Upper lobe of left lung (tissue), 4 donors: ENCODE measurements around the gene PDE4B.

ENCODE experiments used
- EP300 ChIP-seq, 4 donors: sonication (generic); formaldehyde crosslinking; IDR thresholded peaks; one replicate each; pipeline ENCODE4 v1.5.1; 2017; ENCODE audit warnings: antibody characterized with exemption in 4 of 4, control low read depth in 2 of 4
- POLR2A ChIP-seq, 4 donors: fragments of 450-650 bp; IDR thresholded peaks; one replicate each; pipeline ENCODE4 v1.5.1; 2016 to 2017; ENCODE audit warnings: antibody characterized with exemption in 4 of 4, mild to moderate bottlenecking in 2 of 4
- TF ChIP-seq, protein P1 (sequence below), 6 experiments: fragments of 450-650 bp in 4 of 6; fragments of 200-600 bp in 2 of 6; sonication (generic) in 2 of 6; IDR thresholded peaks; one replicate each; pipeline ENCODE4 v1.5.1; 2016 to 2019; ENCODE audit warnings: antibody characterized with exemption in 6 of 6

GRCh38 chr1:66320231-66320630, 527.5 kb downstream of the PDE4B start:
- TF ChIP-seq, protein P1, sequence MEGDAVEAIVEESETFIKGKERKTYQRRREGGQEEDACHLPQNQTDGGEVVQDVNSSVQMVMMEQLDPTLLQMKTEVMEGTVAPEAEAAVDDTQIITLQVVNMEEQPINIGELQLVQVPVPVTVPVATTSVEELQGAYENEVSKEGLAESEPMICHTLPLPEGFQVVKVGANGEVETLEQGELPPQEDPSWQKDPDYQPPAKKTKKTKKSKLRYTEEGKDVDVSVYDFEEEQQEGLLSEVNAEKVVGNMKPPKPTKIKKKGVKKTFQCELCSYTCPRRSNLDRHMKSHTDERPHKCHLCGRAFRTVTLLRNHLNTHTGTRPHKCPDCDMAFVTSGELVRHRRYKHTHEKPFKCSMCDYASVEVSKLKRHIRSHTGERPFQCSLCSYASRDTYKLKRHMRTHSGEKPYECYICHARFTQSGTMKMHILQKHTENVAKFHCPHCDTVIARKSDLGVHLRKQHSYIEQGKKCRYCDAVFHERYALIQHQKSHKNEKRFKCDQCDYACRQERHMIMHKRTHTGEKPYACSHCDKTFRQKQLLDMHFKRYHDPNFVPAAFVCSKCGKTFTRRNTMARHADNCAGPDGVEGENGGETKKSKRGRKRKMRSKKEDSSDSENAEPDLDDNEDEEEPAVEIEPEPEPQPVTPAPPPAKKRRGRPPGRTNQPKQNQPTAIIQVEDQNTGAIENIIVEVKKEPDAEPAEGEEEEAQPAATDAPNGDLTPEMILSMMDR (IDR thresholded peaks at IDR 0.05): no peak
- TF ChIP-seq POLR2A (IDR thresholded peaks at IDR 0.05) (no peak), EP300 (IDR thresholded peaks at IDR 0.05) (no peak)
